Natural killer cell treated with Interleukin-12 subunit alpha and Interleukin-12 subunit beta and Interleukin-15 and Interleukin-18, amount 100 ng/mL, for 72 hours (primary cell): ENCODE results near the gene DTNB. TPM values are rescaled to one million over a fixed set of nuclear protein-coding genes. Genes with fewer than 3 reads are reported as not detected.

Experiments used
- ATAC-seq, 2 donors: fragments of 150-1000 bp; cut with Tn5 transposase in 1 of 2; sonication (Bioruptor Pico), chemical (Tn5 transposase) in 1 of 2; 2 replicates each; pipeline ENCODE4 v1.10.0; 2021
- DNase-seq: peaks from one replicate; pipeline ENCODE4 v3.0.0; 2022; ENCODE audit warnings: low spot score
- H3K27ac Mint-ChIP-seq, 2 donors: 1 replicate in 1 of 2; 2 replicates in 1 of 2; pipeline ENCODE4 v1.8.0; 2022; ENCODE audit warnings: mixed read lengths in 2 of 2, mild to moderate bottlenecking in 1 of 2, moderate library complexity in 1 of 2
- H3K27me3 Mint-ChIP-seq, 2 donors: 1 replicate in 1 of 2; 2 replicates in 1 of 2; pipeline ENCODE4 v1.8.0; 2022; ENCODE audit warnings: mixed read lengths in 2 of 2
- H3K36me3 Mint-ChIP-seq: one replicate; pipeline ENCODE4 v1.8.0; 2022; ENCODE audit warnings: mixed read lengths
- H3K4me1 Mint-ChIP-seq, 2 donors: 1 replicate in 1 of 2; 2 replicates in 1 of 2; pipeline ENCODE4 v1.8.0; 2022; ENCODE audit warnings: low read depth in 2 of 2, mixed read lengths in 2 of 2, mild to moderate bottlenecking in 1 of 2
- H3K4me3 Mint-ChIP-seq: one replicate; pipeline ENCODE4 v1.8.0; 2022; ENCODE audit warnings: mixed read lengths
- H3K9me3 Mint-ChIP-seq: 2 replicates; pipeline ENCODE4 v1.8.0; 2022; ENCODE audit warnings: mixed read lengths
- total RNA-seq, 2 donors: library from RNA; stranded (reverse); gene quantifications; one replicate each; pipeline ENCODE4 v1.2.3, GENCODE V29; 2022

DTNB gene
- total RNA-seq, 2 donors from 2014 or later: 5.3 to 18.9 TPM

- peaks cover 0 to 10% of the 10 kb centered on the region in 2 donors for H3K27me3 Mint-ChIP-seq
- no peak for ATAC-seq
- no peaks in the 10 kb centered on the region for H3K9me3 Mint-ChIP-seq
- H3K36me3 Mint-ChIP-seq: no peaks in the 10 kb centered on the region
- DNase-seq: no peak
- peak overlapping the region in 1 of 2 donors; percentile 23 for H3K27ac Mint-ChIP-seq
- H3K4me3 Mint-ChIP-seq: no peak overlapping the region
- H3K4me1 Mint-ChIP-seq: peaks cover 14 to 15% of the 10 kb centered on the region in 2 donors
These were observed 300.7 kb downstream of the DTNB start for GRCh38 chr2:25372405-25373268.

- peaks cover 0 to 3% of the 10 kb centered on the region in 2 donors for H3K27me3 Mint-ChIP-seq
- DNase-seq: peak; percentile 61
- peaks cover 6 to 8% of the 10 kb centered on the region in 2 donors for H3K4me1 Mint-ChIP-seq
- H3K9me3 Mint-ChIP-seq: no peaks in the 10 kb centered on the region
- no peak overlapping the region for H3K4me3 Mint-ChIP-seq
- no peak for ATAC-seq
- H3K36me3 Mint-ChIP-seq: no peaks in the 10 kb centered on the region
- H3K27ac Mint-ChIP-seq: no peak overlapping the region
These were observed 301.8 kb downstream of the DTNB start for GRCh38 chr2:25371253-25372241.

GRCh38 chr2:25369876-25370275, 303.5 kb downstream of the DTNB start:
- no peak overlapping the region for H3K4me3 Mint-ChIP-seq
- peaks cover 2% of the 10 kb centered on the region in 2 donors for H3K4me1 Mint-ChIP-seq
- ATAC-seq: no peak
- no peaks in the 10 kb centered on the region for H3K36me3 Mint-ChIP-seq
- H3K27me3 Mint-ChIP-seq: no peaks in the 10 kb centered on the region
- H3K27ac Mint-ChIP-seq: no peak overlapping the region
- DNase-seq: no peak
- H3K9me3 Mint-ChIP-seq: no peaks in the 10 kb centered on the region

- H3K9me3 Mint-ChIP-seq: no peaks in the 10 kb centered on the region
- no peak for ATAC-seq
- DNase-seq: no peak
- no peaks in the 10 kb centered on the region for H3K27me3 Mint-ChIP-seq
- H3K4me1 Mint-ChIP-seq: peaks cover 4 to 6% of the 10 kb centered on the region in 2 donors
- H3K4me3 Mint-ChIP-seq: no peak overlapping the region
- no peak overlapping the region for H3K27ac Mint-ChIP-seq
- no peaks in the 10 kb centered on the region for H3K36me3 Mint-ChIP-seq
These were observed 303.9 kb downstream of the DTNB start for GRCh38 chr2:25369439-25369838.

- DNase-seq (no peak), ATAC-seq (no peak)
- no peak overlapping the region for H3K27ac Mint-ChIP-seq
- H3K4me3 Mint-ChIP-seq: no peak overlapping the region
- no peaks in the 10 kb centered on the region for H3K36me3 Mint-ChIP-seq
- H3K4me1 Mint-ChIP-seq: peaks cover 10 to 11% of the 10 kb centered on the region in 2 donors
- H3K27me3 Mint-ChIP-seq: no peaks in the 10 kb centered on the region
- no peaks in the 10 kb centered on the region for H3K9me3 Mint-ChIP-seq
These were observed 304.7 kb downstream of the DTNB start for GRCh38 chr2:25368660-25369059.

GRCh38 chr2:25367296-25367695, 306.1 kb downstream of the DTNB start:
- H3K36me3 Mint-ChIP-seq: no peaks in the 10 kb centered on the region
- peaks cover 18 to 19% of the 10 kb centered on the region in 2 donors for H3K4me1 Mint-ChIP-seq
- H3K4me3 Mint-ChIP-seq: no peak overlapping the region
- no peak for ATAC-seq
- no peak for DNase-seq
- H3K27ac Mint-ChIP-seq: no peak overlapping the region
- H3K9me3 Mint-ChIP-seq: no peaks in the 10 kb centered on the region
- H3K27me3 Mint-ChIP-seq: no peaks in the 10 kb centered on the region

GRCh38 chr2:25366629-25367028, 306.7 kb downstream of the DTNB start:
- DNase-seq: peak; percentile 31
- Mint-ChIP-seq H3K27ac (no peak overlapping the region), H3K4me3 (no peak overlapping the region)

GRCh38 chr2:25365241-25365640, 308.1 kb downstream of the DTNB start:
- H3K4me1 Mint-ChIP-seq: peaks cover 24 to 27% of the 10 kb centered on the region in 2 donors
- no peaks in the 10 kb centered on the region for H3K9me3 Mint-ChIP-seq
- H3K27me3 Mint-ChIP-seq: no peaks in the 10 kb centered on the region
- no peak overlapping the region for H3K27ac Mint-ChIP-seq
- H3K36me3 Mint-ChIP-seq: no peaks in the 10 kb centered on the region
- DNase-seq: no peak
- no peak overlapping the region for H3K4me3 Mint-ChIP-seq
- ATAC-seq: no peak

More at GRCh38 chr2:25366629-25367028, 306.7 kb downstream of the DTNB start:
- Mint-ChIP-seq H3K4me1 (peaks cover 22 to 25% of the 10 kb centered on the region in 2 donors), H3K36me3 (no peaks in the 10 kb centered on the region), H3K27me3 (no peaks in the 10 kb centered on the region), H3K9me3 (no peaks in the 10 kb centered on the region)
- ATAC-seq: no peak

- no peaks in the 10 kb centered on the region for H3K27me3 Mint-ChIP-seq
- ATAC-seq: no peak
- H3K27ac Mint-ChIP-seq: peak overlapping the region in 1 of 2 donors; percentile 63
- no peaks in the 10 kb centered on the region for H3K36me3 Mint-ChIP-seq
- peak; percentile 51 for DNase-seq
- peaks cover 24 to 27% of the 10 kb centered on the region in 2 donors for H3K4me1 Mint-ChIP-seq
- no peaks in the 10 kb centered on the region for H3K9me3 Mint-ChIP-seq
- peak overlapping the region; percentile 36 for H3K4me3 Mint-ChIP-seq
These were observed 309.6 kb downstream of the DTNB start for GRCh38 chr2:25363733-25364132.

- Mint-ChIP-seq H3K4me1 (peaks cover 24 to 27% of the 10 kb centered on the region in 2 donors), H3K9me3 (no peaks in the 10 kb centered on the region), H3K27ac (peak overlapping the region; percentile 88 to 90), H3K27me3 (no peaks in the 10 kb centered on the region), H3K4me3 (peak overlapping the region; percentile 90), H3K36me3 (no peaks in the 10 kb centered on the region)
- peak; percentile 81 to 86 for ATAC-seq
- peak; percentile 88 for DNase-seq
These were observed 310.8 kb downstream of the DTNB start for GRCh38 chr2:25362434-25363145.

GRCh38 chr2:25362049-25362433, 311.3 kb downstream of the DTNB start:
- Mint-ChIP-seq H3K27me3 (no peaks in the 10 kb centered on the region), H3K27ac (peak overlapping the region; percentile 88 to 90), H3K4me3 (peak overlapping the region; percentile 90), H3K9me3 (no peaks in the 10 kb centered on the region), H3K4me1 (peaks cover 24 to 27% of the 10 kb centered on the region in 2 donors), H3K36me3 (no peaks in the 10 kb centered on the region)
- peak; percentile 93 to 97 for ATAC-seq
- peak; percentile 93 for DNase-seq

GRCh38 chr2:25361261-25362048, 311.9 kb downstream of the DTNB start:
- Mint-ChIP-seq H3K27ac (peak overlapping the region; percentile 88 to 90), H3K9me3 (no peaks in the 10 kb centered on the region)
- no peak for ATAC-seq

More at GRCh38 chr2:25361261-25362048, 311.9 kb downstream of the DTNB start:
- Mint-ChIP-seq H3K4me1 (peaks cover 22 to 27% of the 10 kb centered on the region in 2 donors), H3K27me3 (no peaks in the 10 kb centered on the region), H3K36me3 (no peaks in the 10 kb centered on the region), H3K4me3 (peak overlapping the region; percentile 90)
- peak; percentile 59 for DNase-seq
